MM.1S (cell line): ENCODE results near the gene EFR3B.

ENCODE experiments used
- DNase-seq: peaks from one replicate; pipeline ENCODE4 v3.0.0-alpha.2; 2015
- H2AFZ ChIP-seq: fragments of 300-600 bp; sonication (generic); 2 replicates; pipeline ENCODE4 v1.6.0; 2016; ENCODE audit warnings: antibody characterized with exemption, low read length
- H3F3A ChIP-seq: fragments of 300-600 bp; sonication (generic); 2 replicates; pipeline ENCODE4 v1.6.1; 2016; ENCODE audit warnings: mild to moderate bottlenecking, antibody characterized with exemption, low read length, moderate library complexity, mixed read lengths; ENCODE audit not compliant: insufficient read depth
- H3K27ac ChIP-seq: fragments of 300-600 bp; sonication (generic); 2 replicates; pipeline ENCODE4 v1.5.1; 2016; ENCODE audit warnings: mild to moderate bottlenecking, low read length
- H3K27me3 ChIP-seq: fragments of 300-600 bp; sonication (generic); replicated peaks from 2 replicates; pipeline ENCODE4 v1.6.0; 2016; ENCODE audit warnings: low read length; ENCODE audit not compliant: insufficient read depth
- H3K36me3 ChIP-seq: fragments of 300-600 bp; sonication (generic); replicated peaks from 2 replicates; pipeline ENCODE4 v1.6.1; 2016; ENCODE audit warnings: mild to moderate bottlenecking, low read length, mixed read lengths; ENCODE audit not compliant: insufficient read depth
- H3K4me1 ChIP-seq: fragments of 300-600 bp; sonication (generic); 2 replicates; pipeline ENCODE4 v1.6.1; 2016; ENCODE audit warnings: low read length, mixed read lengths
- H3K4me2 ChIP-seq: fragments of 300-600 bp; sonication (generic); 2 replicates; pipeline ENCODE4 v1.6.0; 2016; ENCODE audit warnings: low read depth, low read length
- H3K4me3 ChIP-seq: fragments of 300-600 bp; sonication (generic); 2 replicates; pipeline ENCODE4 v1.5.1; 2016; ENCODE audit warnings: low read length, mixed read lengths
- H3K79me2 ChIP-seq: fragments of 300-600 bp; sonication (generic); 2 replicates; pipeline ENCODE4 v1.6.1; 2016; ENCODE audit warnings: mixed run types, low read length, mixed read lengths
- H3K9ac ChIP-seq: fragments of 300-600 bp; sonication (generic); 2 replicates; pipeline ENCODE4 v1.6.1; 2016; ENCODE audit warnings: low read length, mixed read lengths
- H3K9me2 ChIP-seq: fragments of 300-600 bp; sonication (generic); replicated peaks from 2 replicates; pipeline ENCODE4 v1.6.1; 2016; ENCODE audit warnings: mild to moderate bottlenecking, low read length, mixed read lengths; ENCODE audit not compliant: insufficient read depth
- H3K9me3 ChIP-seq: fragments of 300-600 bp; sonication (generic); replicated peaks from 2 replicates; pipeline ENCODE4 v1.6.1; 2016; ENCODE audit warnings: mild to moderate bottlenecking, low read length, mixed read lengths; ENCODE audit not compliant: insufficient read depth
- H4K20me1 ChIP-seq: fragments of 300-600 bp; sonication (generic); 2 replicates; pipeline ENCODE4 v1.6.1; 2016; ENCODE audit warnings: mild to moderate bottlenecking, low read length, moderate library complexity, mixed read lengths; ENCODE audit not compliant: insufficient read depth
- CTCF ChIP-seq: fragments of 300-600 bp; sonication (generic); IDR thresholded peaks from 2 replicates; pipeline ENCODE4 v1.5.1; 2016; ENCODE audit warnings: antibody characterized with exemption, low read length, mixed read lengths
- EZH2 ChIP-seq: fragments of 300-600 bp; sonication (generic); optimal IDR thresholded peaks from 2 replicates; pipeline ENCODE3; 2017; ENCODE audit warnings: low read depth, mild to moderate bottlenecking, antibody characterized with exemption, low read length, mixed read lengths
- EZH2phosphoT487 ChIP-seq: fragments of 300-600 bp; sonication (generic); IDR thresholded peaks from 2 replicates; pipeline ENCODE4 v1.6.1; 2018; ENCODE audit warnings: antibody characterized with exemption, low read length

The EFR3B gene

DNA sequence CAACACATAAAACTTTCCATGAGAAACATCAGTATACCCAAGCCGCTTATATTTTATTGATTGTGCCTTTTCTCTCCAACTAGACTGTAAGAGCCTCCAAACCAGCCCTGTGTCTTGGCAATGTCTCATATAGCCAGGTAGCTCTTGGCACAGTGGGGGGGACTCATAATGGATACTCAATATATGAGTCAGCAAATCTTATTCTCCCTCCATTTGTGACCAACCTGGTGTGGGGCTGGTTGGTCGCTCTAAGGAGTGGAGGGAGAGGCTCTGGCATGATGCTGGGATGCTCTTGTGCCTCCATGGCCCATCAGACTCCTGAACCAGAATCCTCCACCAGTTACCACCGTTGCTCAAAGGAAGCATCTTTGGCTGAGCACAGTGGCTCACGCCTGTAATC lies 32.0 kb downstream of the EFR3B start:
- no peaks in the 10 kb centered on the region for H3F3A ChIP-seq
- no peaks in the 10 kb centered on the region for H3K9me3 ChIP-seq
- no peaks in the 10 kb centered on the region for H3K36me3 ChIP-seq
- no peak overlapping the region for H3K9ac ChIP-seq
- no peaks in the 10 kb centered on the region for H4K20me1 ChIP-seq
- H2AFZ ChIP-seq: no peak overlapping the region
- H3K27ac ChIP-seq: no peak overlapping the region
- no peak overlapping the region for H3K4me2 ChIP-seq
- H3K79me2 ChIP-seq: no peaks in the 10 kb centered on the region
- no peaks in the 10 kb centered on the region for H3K4me1 ChIP-seq
- no peak for DNase-seq
- H3K4me3 ChIP-seq: no peak overlapping the region
- TF ChIP-seq EZH2phosphoT487 (no peak), CTCF (no peak), EZH2 (no peak)
- H3K27me3 ChIP-seq: no peaks in the 10 kb centered on the region
- no peaks in the 10 kb centered on the region for H3K9me2 ChIP-seq

DNA sequence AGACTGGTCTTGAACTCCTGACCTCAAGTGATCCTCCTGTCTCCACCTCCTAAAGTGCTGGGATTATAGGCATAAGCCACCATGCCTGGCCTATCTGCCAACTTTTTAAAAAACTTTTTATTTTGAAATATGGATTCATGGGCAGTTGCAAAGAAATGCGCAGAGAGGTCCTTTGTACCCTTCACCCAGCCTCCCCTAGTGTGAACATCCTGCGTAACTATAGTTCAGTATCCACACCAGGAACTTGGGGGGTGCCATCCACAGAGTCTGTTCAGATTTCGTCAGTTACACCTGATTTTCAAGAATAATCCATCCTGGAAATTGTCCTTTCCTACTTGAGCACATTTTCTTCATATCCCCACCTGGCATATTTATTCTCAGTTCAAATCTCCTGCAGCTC lies 33.0 kb downstream of the EFR3B start:
- Histone ChIP-seq H3K27ac (no peak overlapping the region), H3K36me3 (no peaks in the 10 kb centered on the region), H3K4me3 (no peak overlapping the region), H3K9me3 (no peaks in the 10 kb centered on the region), H3K9me2 (no peaks in the 10 kb centered on the region), H3K79me2 (no peaks in the 10 kb centered on the region), H3K4me1 (no peaks in the 10 kb centered on the region), H3K4me2 (no peak overlapping the region), H3K9ac (no peak overlapping the region), H3K27me3 (no peaks in the 10 kb centered on the region), H2AFZ (no peak overlapping the region), H4K20me1 (no peaks in the 10 kb centered on the region), H3F3A (no peaks in the 10 kb centered on the region)
- TF ChIP-seq EZH2 (no peak), EZH2phosphoT487 (no peak), CTCF (no peak)
- no peak for DNase-seq

- Histone ChIP-seq H3K4me1 (no peaks in the 10 kb centered on the region), H2AFZ (no peak overlapping the region), H3K36me3 (no peaks in the 10 kb centered on the region), H3K27me3 (no peaks in the 10 kb centered on the region), H3K4me3 (no peak overlapping the region), H3K9me2 (no peaks in the 10 kb centered on the region), H3K4me2 (no peak overlapping the region), H4K20me1 (no peaks in the 10 kb centered on the region), H3K79me2 (no peaks in the 10 kb centered on the region), H3F3A (no peaks in the 10 kb centered on the region), H3K9me3 (no peaks in the 10 kb centered on the region), H3K27ac (no peak overlapping the region), H3K9ac (no peak overlapping the region)
- TF ChIP-seq EZH2: no peak
- no peak for TF ChIP-seq CTCF
- TF ChIP-seq EZH2phosphoT487: no peak
- no peak for DNase-seq
Observed at GRCh38 chr2:25076749-25077148, 34.9 kb downstream of the EFR3B start.

GRCh38 chr2:25077789-25078169 lies 35.9 kb downstream of the EFR3B start:
- no peak overlapping the region for H3K4me3 ChIP-seq
- H3K4me1 ChIP-seq: no peaks in the 10 kb centered on the region
- no peak overlapping the region for H3K27ac ChIP-seq
- H3K79me2 ChIP-seq: no peaks in the 10 kb centered on the region
- H3K9ac ChIP-seq: no peak overlapping the region
- no peak overlapping the region for H3K4me2 ChIP-seq
- H3K27me3 ChIP-seq: no peaks in the 10 kb centered on the region
- TF ChIP-seq EZH2 (no peak), EZH2phosphoT487 (no peak), CTCF (no peak)
- no peak for DNase-seq
- no peaks in the 10 kb centered on the region for H3F3A ChIP-seq
- no peak overlapping the region for H2AFZ ChIP-seq
- no peaks in the 10 kb centered on the region for H3K9me3 ChIP-seq
- no peaks in the 10 kb centered on the region for H3K9me2 ChIP-seq
- no peaks in the 10 kb centered on the region for H4K20me1 ChIP-seq
- no peaks in the 10 kb centered on the region for H3K36me3 ChIP-seq
